ENCODE measurements around the gene ZC3H4. TPM values are rescaled to one million over a fixed set of nuclear protein-coding genes. Genes with fewer than 3 reads are reported as not detected.

The ZC3H4 gene
- total and polyA plus RNA-seq, 10 of the 15 experiments (the other 5 are each of a cell fraction or from before 2014, with no cell fraction given), result 5.1 to 86.3 (median 15.5) TPM

GRCh38 chr19:47027586-47028088 is 85.9 kb downstream of the ZC3H4 start (continued):
- TF ChIP-seq ZNF687 (IDR thresholded peaks at IDR 0.05), result no peak
- no peak for TF ChIP-seq USF2 (IDR thresholded peaks at IDR 0.05; ENCODE audit: borderline replicate concordance, low read depth, low read length)
- TF ChIP-seq RAD51 (IDR thresholded peaks at IDR 0.05), result no peak
- TF ChIP-seq RELB (IDR thresholded peaks at IDR 0.05; ENCODE audit: low read depth), result no peak
- no peak for TF ChIP-seq RCOR1 (conservative IDR thresholded peaks at IDR 0.05; ENCODE audit: low read depth, low read length)
- TF ChIP-seq GATAD2B (conservative IDR thresholded peaks at IDR 0.05; ENCODE audit: low read depth), result no peak
- no peak for TF ChIP-seq NFYA (IDR thresholded peaks at IDR 0.05; ENCODE audit: borderline replicate concordance, low read depth, low read length)
- TF ChIP-seq HDAC6 (IDR thresholded peaks at IDR 0.05; ENCODE audit: unreplicated experiment), result no peak
- TF ChIP-seq NFXL1 (IDR thresholded peaks at IDR 0.05; ENCODE audit: borderline replicate concordance), result no peak

All from GM12878 (cell line).